IPS-NIHi7 (cell line): ENCODE measurements around the gene TRERF1.
A peak's percentile ranks its signal among the peaks of the same experiment; 100 is the strongest.
"Not testable (repeated sequence)": the region's sequence is repeated elsewhere in the genome, so short reads cannot be mapped to it uniquely, and the experiment has no call there.

ENCODE experiments used
- DNase-seq: peaks from one replicate; pipeline ENCODE4 v3.0.0; 2012; ENCODE audit warnings: mixed read lengths; ENCODE audit errors: extremely low spot score

The TRERF1 gene

DNA sequence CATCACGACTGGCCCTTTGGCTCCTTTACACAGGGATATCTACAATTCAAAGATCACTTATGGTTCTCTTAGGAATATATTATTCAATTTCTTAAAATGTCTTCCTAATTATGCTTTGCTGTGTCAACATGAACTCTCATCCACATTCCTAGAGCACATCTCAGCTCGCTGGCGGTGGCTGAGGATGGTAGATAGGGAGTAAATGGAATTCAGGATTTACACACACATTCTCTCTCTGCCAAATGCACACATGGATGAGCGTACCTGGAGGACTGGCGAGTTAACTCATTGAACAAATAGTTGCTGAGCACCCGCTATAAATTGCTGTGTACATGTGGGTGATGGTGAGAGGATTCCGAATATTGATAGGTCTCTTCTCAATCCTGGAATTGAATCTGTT, 229.3 kb downstream of the TRERF1 start:
- DNase-seq = no peak

- no peak for DNase-seq
Observed at GRCh38 chr6:42221546-42221945, 230.2 kb downstream of the TRERF1 start.

- DNase-seq = no peak
Observed at GRCh38 chr6:42220807-42221206, 230.9 kb downstream of the TRERF1 start.

- peak; percentile 98 for DNase-seq
Observed at GRCh38 chr6:42217519-42218367, 234.0 kb downstream of the TRERF1 start, which contains the start of gene MRPS10. TSS of gene MRPS10 (minus strand) at chr6:42217861. CDS start at chr6:42217849, 12 bp downstream.

GRCh38 chr6:42217157-42217518, 234.6 kb downstream of the TRERF1 start:
- no peak for DNase-seq

DNA sequence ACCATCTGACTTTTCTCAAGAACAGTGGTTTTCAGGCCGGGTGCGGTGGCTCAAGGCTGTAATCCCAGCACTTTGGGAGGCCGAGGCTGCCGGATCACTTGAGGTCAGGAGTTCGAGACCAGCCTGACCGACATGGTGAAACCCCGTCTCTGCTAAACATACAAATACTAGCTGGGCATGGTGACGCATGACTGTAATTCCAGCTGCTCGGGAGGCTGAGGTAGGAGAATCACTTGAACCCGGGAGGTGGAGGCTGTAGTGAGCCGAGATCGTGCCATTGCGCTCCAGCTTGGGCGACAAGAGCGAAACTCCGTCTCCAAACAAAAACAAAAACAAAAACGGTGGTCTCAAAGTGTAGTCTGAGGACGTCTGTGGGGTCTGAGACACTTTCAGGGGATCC, 235.2 kb downstream of the TRERF1 start:
- DNase-seq = not testable (repeated sequence)

GRCh38 chr6:42212442-42212841, 239.3 kb downstream of the TRERF1 start:
- DNase-seq = no peak

GRCh38 chr6:42211726-42212125, 240.0 kb downstream of the TRERF1 start:
- DNase-seq = no peak

DNA sequence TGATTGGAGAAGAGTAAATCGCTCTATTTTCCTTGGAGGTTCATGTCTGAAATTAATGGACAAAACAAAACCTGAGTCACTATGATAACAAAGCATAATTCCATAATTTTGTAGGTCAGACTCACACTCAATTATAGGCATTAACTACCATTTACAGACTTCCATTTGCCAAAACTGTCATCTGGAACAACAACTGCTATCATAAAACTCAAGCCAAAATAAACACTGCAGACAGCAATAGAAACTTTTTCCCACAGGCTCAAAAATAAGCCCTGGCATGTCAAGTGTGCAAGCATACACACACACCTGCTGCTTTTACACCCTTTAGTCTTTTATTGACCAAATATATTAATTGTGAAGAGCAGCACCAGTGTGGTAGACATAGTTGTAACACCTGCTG, 241.2 kb downstream of the TRERF1 start:
- DNase-seq = no peak

DNA sequence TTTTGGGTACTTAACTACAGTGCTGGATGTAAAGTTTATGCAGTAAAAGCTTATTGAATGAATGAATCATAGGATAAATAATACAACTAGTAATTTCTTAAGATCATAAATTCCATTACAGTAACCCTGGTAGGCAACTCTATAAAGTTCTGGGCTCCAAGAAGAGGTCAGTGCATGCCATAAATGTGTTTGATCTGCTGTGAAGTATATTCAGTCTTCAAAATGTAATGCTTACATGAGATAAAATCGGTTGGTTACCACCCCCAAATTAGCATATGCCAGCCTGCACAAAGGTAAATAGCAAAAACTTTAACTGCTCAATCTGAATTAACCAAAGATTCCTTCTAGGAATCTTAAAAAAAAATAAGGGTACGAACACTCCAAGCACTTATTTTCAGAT, 244.2 kb downstream of the TRERF1 start:
- DNase-seq = not testable (repeated sequence)

DNA sequence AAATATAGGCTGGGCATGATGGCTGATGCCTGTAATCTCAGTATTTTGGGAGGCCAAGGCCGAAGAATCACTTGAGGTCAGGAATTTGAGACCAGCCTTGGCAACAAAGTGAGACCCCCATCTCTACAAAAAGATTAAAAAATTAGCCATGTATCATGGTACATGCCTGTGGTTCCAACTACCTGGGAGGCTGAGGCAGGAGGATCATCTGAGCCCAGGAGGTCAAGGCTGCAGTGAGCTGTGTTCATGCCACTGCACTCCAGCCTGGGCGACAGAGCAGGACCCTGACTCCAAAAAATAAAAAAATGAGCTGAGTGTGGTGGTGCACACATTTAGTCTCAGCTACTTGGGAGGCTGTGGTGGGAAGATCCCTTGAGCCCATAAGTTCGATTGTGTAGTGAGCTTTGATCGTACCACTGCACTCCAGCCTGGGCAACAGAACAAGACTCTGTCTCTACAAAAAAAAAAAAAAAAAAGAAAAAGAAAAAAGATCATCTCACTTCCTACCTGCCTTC, 246.9 kb downstream of the TRERF1 start:
- DNase-seq = no peak

DNA sequence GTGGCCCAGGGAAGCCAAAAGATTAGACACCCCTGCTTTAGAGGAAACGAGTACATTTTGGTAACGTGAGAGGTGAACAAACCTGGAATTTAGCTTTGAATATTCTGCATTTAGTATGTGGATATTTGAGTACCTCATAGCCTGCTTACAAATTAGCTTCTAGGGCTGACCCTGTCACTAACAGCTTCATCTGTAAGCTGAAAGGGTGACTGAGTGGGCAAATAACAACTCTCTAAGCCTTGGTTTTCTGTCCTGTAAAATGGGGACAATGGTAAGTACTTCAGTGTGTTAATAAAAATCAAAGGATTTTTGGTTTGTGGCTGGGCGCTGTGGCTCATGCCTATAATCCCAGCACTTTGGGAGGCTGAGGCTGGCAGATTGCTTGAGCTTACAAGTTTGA, 248.5 kb downstream of the TRERF1 start:
- DNase-seq = no peak

- DNase-seq = not testable (repeated sequence)
Observed at GRCh38 chr6:42202131-42202915, 249.4 kb downstream of the TRERF1 start.

- no peak for DNase-seq
Observed at GRCh38 chr6:42201382-42201781, 250.3 kb downstream of the TRERF1 start.

DNA sequence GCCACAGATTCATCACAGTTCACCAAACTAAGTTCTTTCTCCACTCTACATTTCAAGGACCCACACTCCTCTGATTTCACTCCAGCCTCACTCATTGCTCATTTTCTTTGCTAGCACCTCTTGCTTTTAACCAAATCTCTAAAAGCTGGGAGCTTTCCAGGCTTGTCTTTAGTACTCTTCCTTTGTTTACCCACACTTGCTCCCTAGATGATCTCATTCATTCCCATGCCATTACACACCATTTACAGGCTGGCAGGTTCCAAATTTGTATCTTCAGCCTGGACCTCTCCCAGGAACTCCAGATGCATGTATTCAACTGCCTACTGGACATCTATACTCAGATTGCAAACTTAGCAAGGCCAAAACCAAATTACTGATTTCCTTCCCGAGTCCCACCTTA, 251.7 kb downstream of the TRERF1 start:
- no peak for DNase-seq

DNA sequence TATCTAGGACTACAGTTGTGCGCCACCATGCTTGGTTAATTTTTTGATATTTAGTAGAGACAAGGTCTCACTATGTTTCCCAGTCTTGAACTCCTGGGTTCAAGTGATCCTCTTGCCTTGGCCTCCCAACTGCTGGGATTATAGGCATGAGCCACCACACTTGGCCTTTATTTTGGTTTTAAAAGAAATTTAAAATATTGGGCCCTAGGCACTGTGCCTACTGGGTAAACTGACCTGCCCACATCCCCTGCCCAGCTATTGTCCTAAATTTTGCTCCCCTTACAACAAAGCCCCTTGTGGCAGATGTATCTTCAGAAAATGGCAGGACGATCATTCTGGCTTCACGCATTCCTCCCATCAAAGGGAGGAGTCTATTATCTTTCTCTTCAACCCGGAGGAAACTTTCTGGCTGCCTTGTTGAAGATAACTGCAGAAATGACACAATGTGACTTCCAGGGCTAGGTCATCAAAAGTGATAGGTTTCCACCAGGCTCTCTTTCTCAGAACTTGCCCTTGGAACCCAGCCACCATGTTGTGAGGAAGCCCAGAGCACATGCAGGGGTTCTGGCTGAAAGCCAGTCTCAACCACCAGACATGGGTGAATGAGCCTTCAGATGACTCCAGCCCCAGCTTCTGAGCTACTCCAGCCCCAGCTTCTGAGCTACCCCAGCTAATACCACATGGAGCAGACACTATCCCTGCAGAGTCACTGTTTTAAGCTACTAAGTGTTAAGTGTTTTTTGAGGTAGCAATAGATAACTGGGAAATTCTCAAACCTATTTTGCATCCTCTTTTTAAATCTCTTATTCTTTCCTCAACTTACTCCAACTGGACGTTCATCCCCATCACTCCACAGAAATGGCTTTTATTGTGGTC, 252.4 kb downstream of the TRERF1 start:
- no peak for DNase-seq

GRCh38 chr6:42197555-42198362, 254.0 kb downstream of the TRERF1 start:
- DNase-seq = no peak

GRCh38 chr6:42195415-42195814, 256.3 kb downstream of the TRERF1 start:
- DNase-seq = no peak

DNA sequence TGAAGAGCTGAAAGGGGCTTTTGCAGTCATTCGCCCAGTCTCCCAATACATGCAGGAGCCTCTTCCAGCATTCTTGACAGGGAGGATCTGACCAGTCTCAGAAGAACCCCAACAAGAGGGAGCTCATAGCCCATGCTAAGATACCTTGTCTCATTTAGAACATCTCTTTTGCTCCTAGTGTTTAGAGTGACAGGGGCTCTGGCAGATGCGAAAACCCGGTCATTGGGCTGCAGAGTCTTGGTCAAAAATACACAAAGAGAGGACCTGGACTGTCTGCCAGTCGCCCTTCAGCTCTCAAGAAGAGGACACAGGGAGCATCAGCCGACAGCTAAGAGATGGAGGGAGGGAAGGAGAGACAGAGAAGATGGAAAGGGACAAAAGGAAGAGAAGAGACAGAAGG, 257.7 kb downstream of the TRERF1 start:
- no peak for DNase-seq

DNA sequence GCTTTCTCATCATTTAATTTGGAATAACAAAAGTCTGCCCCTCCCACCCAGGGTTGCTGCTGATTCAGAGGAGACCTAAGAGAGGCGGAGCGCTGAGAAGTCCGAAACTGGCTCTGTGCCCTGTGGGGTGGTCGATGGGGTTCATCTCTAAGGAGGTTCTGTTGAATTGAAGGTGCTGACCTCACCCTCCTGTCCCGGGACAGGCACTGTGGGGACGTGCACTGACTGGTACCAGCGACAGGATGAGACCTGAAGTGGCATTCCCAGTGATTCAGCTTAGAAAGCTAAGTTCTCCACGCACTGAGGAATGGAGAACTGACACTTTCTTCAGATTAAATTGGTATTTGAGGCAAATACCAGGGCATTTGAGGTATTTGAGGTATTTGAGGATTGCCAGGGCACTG, 258.2 kb downstream of the TRERF1 start:
- DNase-seq = peak; percentile 58

GRCh38 chr6:42192385-42192784, 259.3 kb downstream of the TRERF1 start:
- not testable (repeated sequence) for DNase-seq
